Nephron progenitor cell (in vitro differentiated cells): ENCODE data around the gene ZSWIM5.
"Not testable (repeated sequence)": the region's sequence is repeated elsewhere in the genome, so short reads cannot be mapped to it uniquely, and the experiment has no call there.

ENCODE experiments used
- DNase-seq: peaks from one replicate; pipeline ENCODE4 v3.0.0; 2021
- H3K27ac Mint-ChIP-seq: 2 replicates; pipeline ENCODE4 v1.8.0; 2021; ENCODE audit warnings: mild to moderate bottlenecking, moderate library complexity, mixed read lengths
- H3K27me3 Mint-ChIP-seq: 2 replicates; pipeline ENCODE4 v1.8.0; 2021; ENCODE audit warnings: mild to moderate bottlenecking, low read depth, mixed read lengths; ENCODE audit not compliant: poor library complexity
- H3K36me3 Mint-ChIP-seq: 2 replicates; pipeline ENCODE4 v1.8.0; 2021; ENCODE audit warnings: low read depth, mixed read lengths
- H3K4me1 Mint-ChIP-seq: 2 replicates; pipeline ENCODE4 v1.8.0; 2021; ENCODE audit warnings: mixed read lengths
- H3K4me3 Mint-ChIP-seq: 2 replicates; pipeline ENCODE4 v1.8.0; 2021; ENCODE audit warnings: mild to moderate bottlenecking, moderate library complexity, mixed read lengths
- H3K9me3 Mint-ChIP-seq: 2 replicates; pipeline ENCODE4 v1.8.0; 2021; ENCODE audit warnings: mild to moderate bottlenecking, moderate library complexity, mixed read lengths
- CTCF ChIP-seq: fragments of 200-600 bp; sonication (generic); IDR thresholded peaks from 2 replicates; pipeline ENCODE4 v1.5.0; 2021; ENCODE audit warnings: antibody characterized with exemption

ZSWIM5 gene

GRCh38 chr1:45172005-45172404 lies 34.4 kb downstream of the ZSWIM5 start:
- peaks cover 10% of the 10 kb centered on the region for H3K9me3 Mint-ChIP-seq
- DNase-seq: no peak
- H3K36me3 Mint-ChIP-seq: no peaks in the 10 kb centered on the region
- H3K4me1 Mint-ChIP-seq: no peaks in the 10 kb centered on the region
- H3K4me3 Mint-ChIP-seq: no peak overlapping the region
- H3K27ac Mint-ChIP-seq: no peak overlapping the region
- TF ChIP-seq CTCF: no peak
- no peaks in the 10 kb centered on the region for H3K27me3 Mint-ChIP-seq

GRCh38 chr1:45171575-45171974 lies 34.8 kb downstream of the ZSWIM5 start:
- Mint-ChIP-seq H3K4me3 (no peak overlapping the region), H3K27me3 (no peaks in the 10 kb centered on the region), H3K36me3 (no peaks in the 10 kb centered on the region), H3K9me3 (peaks cover 14% of the 10 kb centered on the region), H3K27ac (no peak overlapping the region), H3K4me1 (no peaks in the 10 kb centered on the region)
- TF ChIP-seq CTCF: no peak
- no peak for DNase-seq

- peaks cover 25% of the 10 kb centered on the region for H3K9me3 Mint-ChIP-seq
These were observed 36.2 kb downstream of the ZSWIM5 start for GRCh38 chr1:45170151-45170742.

GRCh38 chr1:45167947-45168346 lies 38.5 kb downstream of the ZSWIM5 start:
- H3K4me1 Mint-ChIP-seq, H3K27me3 Mint-ChIP-seq, H3K27ac Mint-ChIP-seq, DNase-seq, H3K4me3 Mint-ChIP-seq, H3K36me3 Mint-ChIP-seq: not testable (repeated sequence)
- peaks cover 48% of the 10 kb centered on the region for H3K9me3 Mint-ChIP-seq

More at GRCh38 chr1:45170151-45170742, 36.2 kb downstream of the ZSWIM5 start:
- H3K4me1 Mint-ChIP-seq: no peaks in the 10 kb centered on the region
- DNase-seq: no peak
- no peaks in the 10 kb centered on the region for H3K27me3 Mint-ChIP-seq
- H3K27ac Mint-ChIP-seq: no peak overlapping the region
- H3K36me3 Mint-ChIP-seq: no peaks in the 10 kb centered on the region
- no peak overlapping the region for H3K4me3 Mint-ChIP-seq
- TF ChIP-seq CTCF: no peak

GRCh38 chr1:45164307-45164706 lies 42.1 kb downstream of the ZSWIM5 start:
- not testable (repeated sequence) for H3K4me1 Mint-ChIP-seq, DNase-seq, H3K27ac Mint-ChIP-seq, H3K27me3 Mint-ChIP-seq, H3K36me3 Mint-ChIP-seq, H3K4me3 Mint-ChIP-seq
- peaks cover 60% of the 10 kb centered on the region for H3K9me3 Mint-ChIP-seq

- H3K27ac Mint-ChIP-seq, H3K4me3 Mint-ChIP-seq, H3K4me1 Mint-ChIP-seq, H3K27me3 Mint-ChIP-seq, H3K36me3 Mint-ChIP-seq, DNase-seq: not testable (repeated sequence)
- peaks cover 56% of the 10 kb centered on the region for H3K9me3 Mint-ChIP-seq
These were observed 43.3 kb downstream of the ZSWIM5 start for GRCh38 chr1:45163111-45163510.

- not testable (repeated sequence) for DNase-seq, H3K4me3 Mint-ChIP-seq, H3K36me3 Mint-ChIP-seq, H3K27ac Mint-ChIP-seq, H3K27me3 Mint-ChIP-seq, H3K4me1 Mint-ChIP-seq
- H3K9me3 Mint-ChIP-seq: peaks cover 50% of the 10 kb centered on the region
These were observed 44.1 kb downstream of the ZSWIM5 start for GRCh38 chr1:45162041-45163035.
